CD8-positive, alpha-beta memory T cell (primary cell): ENCODE measurements around the gene CHD5. TPM values are rescaled to one million over a fixed set of nuclear protein-coding genes. Genes with fewer than 3 reads are reported as not detected.

Experiments used
- CTCF ChIA-PET: fragments of 350-600 bp; sonication (Branson Sonifier 250); formaldehyde crosslinking; loops from one replicate; lab custom pipeline; 2021; ENCODE audit warnings: antibody characterized with exemption; lab: Charles Lee
- POLR2A ChIA-PET: fragments of 350-600 bp; sonication (Branson Sonifier 250); formaldehyde crosslinking; loops from one replicate; lab custom pipeline; 2021; ENCODE audit warnings: antibody characterized with exemption; lab: Charles Lee
- DNase-seq, 5 donors: peaks; one replicate each; pipeline versions ENCODE4 v3.0.0 to v3.0.0-alpha.2; 2020 to 2022; ENCODE audit warnings: mixed read lengths in 1 of 5
- H3K27ac ChIP-seq: one replicate; pipeline ENCODE4 v1.7.0; 2013; ENCODE audit warnings: low read depth, mild to moderate bottlenecking, low read length, moderate library complexity
- H3K27me3 ChIP-seq: 2 replicates; pipeline ENCODE4 v1.7.0; 2013; ENCODE audit warnings: low read length, mild to moderate bottlenecking; ENCODE audit not compliant: insufficient read depth, poor library complexity, severe bottlenecking
- H3K36me3 ChIP-seq: 2 replicates; pipeline ENCODE4 v1.7.0; 2013; ENCODE audit warnings: mild to moderate bottlenecking, low read length, moderate library complexity; ENCODE audit not compliant: insufficient read depth
- H3K4me1 ChIP-seq: 2 replicates; pipeline ENCODE4 v1.7.0; 2013; ENCODE audit warnings: mild to moderate bottlenecking, low read length, moderate library complexity; ENCODE audit not compliant: insufficient read depth
- H3K4me3 ChIP-seq: 2 replicates; pipeline ENCODE4 v1.7.0; 2013; ENCODE audit warnings: mild to moderate bottlenecking, low read length
- H3K9me3 ChIP-seq: 2 replicates; pipeline ENCODE4 v1.7.0; 2013; ENCODE audit warnings: mild to moderate bottlenecking, low read length
- H3K27ac Mint-ChIP-seq, 8 donors: one replicate each; pipeline ENCODE4 v1.8.0; 2020 to 2021; ENCODE audit warnings: mixed read lengths in 8 of 8, mild to moderate bottlenecking in 6 of 8, inconsistent platforms in 3 of 8, moderate library complexity in 3 of 8
- H3K27me3 Mint-ChIP-seq, 2 donors: one replicate each; pipeline ENCODE4 v1.8.0; 2020 to 2021; ENCODE audit warnings: mixed read lengths in 2 of 2, mild to moderate bottlenecking in 1 of 2, moderate library complexity in 1 of 2
- H3K36me3 Mint-ChIP-seq, 3 donors: one replicate each; pipeline ENCODE4 v1.8.0; 2020 to 2021; ENCODE audit warnings: mixed read lengths in 3 of 3, inconsistent platforms in 1 of 3, mild to moderate bottlenecking in 1 of 3
- H3K4me1 Mint-ChIP-seq, 3 donors: one replicate each; pipeline ENCODE4 v1.8.0; 2020 to 2021; ENCODE audit warnings: mixed read lengths in 3 of 3, inconsistent platforms in 1 of 3, mild to moderate bottlenecking in 1 of 3
- H3K4me3 Mint-ChIP-seq, 7 donors: one replicate each; pipeline ENCODE4 v1.8.0; 2020 to 2021; ENCODE audit warnings: mixed read lengths in 7 of 7, mild to moderate bottlenecking in 6 of 7, moderate library complexity in 4 of 7, inconsistent platforms in 2 of 7
- H3K9me3 Mint-ChIP-seq, 5 donors: one replicate each; pipeline ENCODE4 v1.8.0; 2020 to 2022; ENCODE audit warnings: mixed read lengths in 5 of 5, mild to moderate bottlenecking in 3 of 5, moderate library complexity in 2 of 5, inconsistent platforms in 1 of 5
- polyA plus RNA-seq: library from polyadenylated mRNA; unstranded; fragments of 300-500 nt; fragmentation: Illumina TruSeq; gene quantifications from one replicate; pipeline ENCODE4 v1.2.3, GENCODE V29; 2021
- total RNA-seq, 2 experiments: library from RNA; stranded (reverse); gene quantifications; one replicate each; pipeline ENCODE4 v1.2.3, GENCODE V29; 2021

The CHD5 gene
- total and polyA plus RNA-seq, 3 experiments from 2014 or later = 0.61 to 0.82 TPM; not detected in 1

GRCh38 chr1:6130036-6130435, 50.1 kb downstream of the CHD5 start:
- H3K9me3 ChIP-seq = no peaks in the 10 kb centered on the region
- no peak overlapping the region for H3K4me3 Mint-ChIP-seq
- POLR2A ChIA-PET = no interaction called here
- H3K27me3 ChIP-seq = no peaks in the 10 kb centered on the region
- DNase-seq = peak in 1 of 5 donors; percentile 30
- H3K36me3 Mint-ChIP-seq = no peaks in the 10 kb centered on the region
- H3K4me3 ChIP-seq = no peak overlapping the region
- CTCF ChIA-PET = no interaction called here
- H3K36me3 ChIP-seq = no peaks in the 10 kb centered on the region
- H3K27me3 Mint-ChIP-seq = peaks cover 3 to 9% of the 10 kb centered on the region in 2 donors
- no peak overlapping the region for H3K27ac ChIP-seq
- peaks cover 0 to 3% (median 0%) of the 10 kb centered on the region in 5 donors for H3K9me3 Mint-ChIP-seq
- peak overlapping the region in 1 of 8 donors; percentile 58 for H3K27ac Mint-ChIP-seq
- no peaks in the 10 kb centered on the region for H3K4me1 ChIP-seq
- H3K4me1 Mint-ChIP-seq = peaks cover 0 to 4% (median 0%) of the 10 kb centered on the region in 3 donors

GRCh38 chr1:6129313-6129712, 50.8 kb downstream of the CHD5 start:
- Mint-ChIP-seq H3K36me3 (no peaks in the 10 kb centered on the region), H3K4me3 (no peak overlapping the region), H3K27ac (no peak overlapping the region), H3K4me1 (peaks cover 0 to 4% (median 0%) of the 10 kb centered on the region in 3 donors), H3K27me3 (peaks cover 3 to 9% of the 10 kb centered on the region in 2 donors), H3K9me3 (peaks cover 0 to 3% (median 0%) of the 10 kb centered on the region in 5 donors)
- no peak overlapping the region for H3K4me3 ChIP-seq
- DNase-seq = peak in 1 of 5 donors; percentile 17
- H3K9me3 ChIP-seq = no peaks in the 10 kb centered on the region
- CTCF ChIA-PET = no interaction called here
- H3K27me3 ChIP-seq = no peaks in the 10 kb centered on the region
- POLR2A ChIA-PET = no interaction called here
- no peaks in the 10 kb centered on the region for H3K36me3 ChIP-seq
- no peaks in the 10 kb centered on the region for H3K4me1 ChIP-seq
- no peak overlapping the region for H3K27ac ChIP-seq

- H3K9me3 ChIP-seq = no peaks in the 10 kb centered on the region
These were observed 51.6 kb downstream of the CHD5 start for GRCh38 chr1:6128276-6129081.

GRCh38 chr1:6127587-6128163, 52.4 kb downstream of the CHD5 start:
- POLR2A ChIA-PET = no interaction called here
- no peaks in the 10 kb centered on the region for H3K9me3 ChIP-seq
- no peak overlapping the region for H3K27ac ChIP-seq
- Mint-ChIP-seq H3K27ac (no peak overlapping the region), H3K9me3 (peaks cover 0 to 3% (median 0%) of the 10 kb centered on the region in 5 donors), H3K27me3 (peaks cover 3 to 9% of the 10 kb centered on the region in 2 donors), H3K4me3 (peak overlapping the region in 2 of 7 donors; percentile 27 to 50), H3K4me1 (peaks cover 0 to 4% (median 0%) of the 10 kb centered on the region in 3 donors), H3K36me3 (no peaks in the 10 kb centered on the region)
- no peak overlapping the region for H3K4me3 ChIP-seq
- no peaks in the 10 kb centered on the region for H3K4me1 ChIP-seq
- no peaks in the 10 kb centered on the region for H3K27me3 ChIP-seq
- DNase-seq = peak; percentile 47 to 75 (median 62)
- H3K36me3 ChIP-seq = no peaks in the 10 kb centered on the region
- CTCF ChIA-PET = no interaction called here

More at GRCh38 chr1:6128276-6129081, 51.6 kb downstream of the CHD5 start:
- no peak overlapping the region for H3K27ac ChIP-seq
- POLR2A ChIA-PET = no interaction called here
- no peaks in the 10 kb centered on the region for H3K4me1 ChIP-seq
- Mint-ChIP-seq H3K9me3 (peaks cover 0 to 3% (median 0%) of the 10 kb centered on the region in 5 donors), H3K4me3 (no peak overlapping the region), H3K4me1 (peaks cover 0 to 4% (median 0%) of the 10 kb centered on the region in 3 donors), H3K36me3 (no peaks in the 10 kb centered on the region), H3K27ac (no peak overlapping the region), H3K27me3 (peaks cover 3 to 9% of the 10 kb centered on the region in 2 donors)
- peak in 1 of 5 donors; percentile 47 for DNase-seq
- no peak overlapping the region for H3K4me3 ChIP-seq
- H3K36me3 ChIP-seq = no peaks in the 10 kb centered on the region
- CTCF ChIA-PET = no interaction called here
- H3K27me3 ChIP-seq = no peaks in the 10 kb centered on the region

DNA sequence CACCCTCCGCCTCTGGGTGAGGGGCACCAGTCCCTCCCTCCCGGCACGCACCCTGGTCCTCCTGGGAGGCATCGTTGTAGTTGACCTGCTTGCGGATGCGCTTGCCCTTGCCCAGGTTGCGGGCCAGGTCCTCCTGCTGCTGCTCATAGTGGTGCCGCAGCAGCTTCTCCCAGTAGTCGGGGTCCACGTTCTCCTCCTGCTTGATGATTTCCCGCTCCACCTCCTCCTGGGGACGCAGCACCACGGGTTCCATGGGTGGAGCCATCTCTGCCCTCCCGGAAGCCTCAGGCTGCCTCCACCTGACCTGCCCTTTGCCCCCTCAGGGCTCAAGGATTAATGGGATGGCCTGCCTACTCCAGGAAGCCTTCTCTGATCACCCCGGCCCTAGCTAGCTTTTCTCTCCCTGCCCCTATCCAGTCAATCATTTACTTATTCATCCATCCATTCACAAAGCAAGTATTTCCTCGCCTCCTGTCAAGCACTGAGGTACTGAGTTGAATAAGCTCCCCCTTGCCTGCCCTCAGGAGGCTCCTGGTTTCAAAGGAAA, 53.5 kb downstream of the CHD5 start:
- DNase-seq = peak in 1 of 5 donors; percentile 30
- Mint-ChIP-seq H3K4me1 (peaks cover 0 to 4% (median 0%) of the 10 kb centered on the region in 3 donors), H3K36me3 (no peaks in the 10 kb centered on the region), H3K4me3 (peak overlapping the region in 2 of 7 donors; percentile 35 to 44), H3K9me3 (peaks cover 0 to 3% (median 0%) of the 10 kb centered on the region in 5 donors), H3K27ac (no peak overlapping the region), H3K27me3 (peaks cover 3 to 13% of the 10 kb centered on the region in 2 donors)
- ChIA-PET CTCF (no interaction called here), POLR2A (no interaction called here)
- Histone ChIP-seq H3K27me3 (no peaks in the 10 kb centered on the region), H3K4me3 (no peak overlapping the region), H3K9me3 (no peaks in the 10 kb centered on the region), H3K27ac (no peak overlapping the region), H3K4me1 (no peaks in the 10 kb centered on the region), H3K36me3 (no peaks in the 10 kb centered on the region)

DNA sequence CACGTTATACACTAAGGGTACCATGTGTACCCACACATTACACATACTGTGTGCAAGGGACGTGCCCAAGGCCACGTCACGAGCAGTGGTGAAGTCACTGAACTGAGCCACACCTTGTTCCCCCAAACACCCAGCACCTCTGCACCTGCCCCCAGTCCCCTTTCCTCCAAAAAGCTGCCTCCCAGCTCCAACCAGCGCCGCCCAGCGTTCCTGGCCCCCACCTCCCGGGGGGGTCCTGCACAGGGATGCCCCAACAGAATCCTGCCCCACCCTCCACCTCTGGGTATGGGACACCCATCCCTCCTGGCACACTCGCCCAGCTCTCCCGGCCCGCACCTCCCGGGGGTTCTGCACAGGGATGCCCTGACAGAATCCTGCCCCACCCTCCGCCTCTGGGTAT, 54.1 kb downstream of the CHD5 start:
- POLR2A ChIA-PET = no interaction called here
- Mint-ChIP-seq H3K27me3 (peaks cover 3 to 13% of the 10 kb centered on the region in 2 donors), H3K9me3 (peaks cover 0 to 3% (median 0%) of the 10 kb centered on the region in 5 donors), H3K27ac (no peak overlapping the region), H3K4me3 (no peak overlapping the region), H3K4me1 (peaks cover 0 to 4% (median 0%) of the 10 kb centered on the region in 3 donors), H3K36me3 (no peaks in the 10 kb centered on the region)
- DNase-seq = peak in 1 of 5 donors; percentile 9
- no peaks in the 10 kb centered on the region for H3K27me3 ChIP-seq
- H3K27ac ChIP-seq = no peak overlapping the region
- CTCF ChIA-PET = no interaction called here
- no peaks in the 10 kb centered on the region for H3K9me3 ChIP-seq
- H3K4me1 ChIP-seq = no peaks in the 10 kb centered on the region
- H3K4me3 ChIP-seq = no peak overlapping the region
- H3K36me3 ChIP-seq = no peaks in the 10 kb centered on the region

DNA sequence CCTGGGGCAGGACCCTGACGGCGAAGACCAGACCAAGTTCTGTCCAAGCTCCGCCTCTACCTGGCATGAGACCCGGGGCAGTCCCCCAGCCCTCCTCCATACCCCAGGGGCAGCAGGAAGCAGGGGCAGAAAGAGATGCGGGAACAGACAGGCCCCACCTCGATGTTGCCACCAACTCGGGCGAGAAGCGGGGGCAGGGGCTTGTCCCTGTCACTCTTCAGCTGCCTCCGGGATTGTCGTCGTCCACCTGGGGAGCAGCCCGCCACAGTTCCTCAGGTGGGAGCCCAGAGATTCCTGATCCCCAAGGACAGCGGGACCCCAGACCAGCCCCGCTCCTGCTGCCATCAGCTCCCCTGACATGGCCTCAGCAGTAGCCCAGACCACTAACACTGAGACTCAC, 54.8 kb downstream of the CHD5 start:
- peaks cover 0 to 4% (median 0%) of the 10 kb centered on the region in 3 donors for H3K4me1 Mint-ChIP-seq
- no peaks in the 10 kb centered on the region for H3K9me3 ChIP-seq
- no peaks in the 10 kb centered on the region for H3K36me3 ChIP-seq
- CTCF ChIA-PET = no interaction called here
- no peaks in the 10 kb centered on the region for H3K36me3 Mint-ChIP-seq
- peaks cover 3 to 13% of the 10 kb centered on the region in 2 donors for H3K27me3 Mint-ChIP-seq
- H3K4me1 ChIP-seq = no peaks in the 10 kb centered on the region
- H3K4me3 ChIP-seq = no peak overlapping the region
- H3K4me3 Mint-ChIP-seq = peak overlapping the region in 1 of 7 donors; percentile 61
- H3K27ac Mint-ChIP-seq = no peak overlapping the region
- POLR2A ChIA-PET = no interaction called here
- peaks cover 0 to 3% (median 0%) of the 10 kb centered on the region in 5 donors for H3K9me3 Mint-ChIP-seq
- no peaks in the 10 kb centered on the region for H3K27me3 ChIP-seq
- H3K27ac ChIP-seq = no peak overlapping the region
- peak in 1 of 5 donors; percentile 36 for DNase-seq
